IMR-90 (cell line): ENCODE data around the gene LBH. TPM values are rescaled to one million over a fixed set of nuclear protein-coding genes. Genes with fewer than 3 reads are reported as not detected.
A peak's percentile ranks its signal among the peaks of the same experiment; 100 is the strongest.

Source experiments
- ATAC-seq: fragments of 200-7000 bp; cut with Tn5 transposase; 2 replicates; pipeline ENCODE4 v1.9.1; 2020; ENCODE audit warnings: low read depth, mild to moderate bottlenecking, moderate library complexity
- BruUV-seq: library from RNA; stranded (reverse); fragments of 400-500 nt; replicated peaks from 2 replicates; lab custom pipeline; 2021; lab: Mats Ljungman, UMichigan
- CTCF ChIA-PET: fragments of 300-600 bp; formaldehyde crosslinking; extraction: SDS; loops from one replicate; lab custom pipeline; 2021; ENCODE audit warnings: antibody characterized with exemption; lab: Yijun Ruan, JAX
- POLR2A ChIA-PET: fragments of 300-600 bp; sonication (Branson Sonifier 250); formaldehyde crosslinking; loops from one replicate; lab custom pipeline; 2022; ENCODE audit warnings: antibody characterized with exemption; ENCODE audit not compliant: unreplicated experiment; lab: Charles Lee
- DNase-seq: peaks from one replicate; pipeline ENCODE4 v3.0.0; 2013
- H2AFZ ChIP-seq: replicated peaks from 2 replicates; pipeline ENCODE3; 2013; ENCODE audit warnings: low read length, mild to moderate bottlenecking; ENCODE audit not compliant: poor library complexity
- H2AK5ac ChIP-seq: 2 replicates; pipeline ENCODE4 v1.6.1; 2013; ENCODE audit warnings: low read depth, low read length, inconsistent platforms
- H2AK9ac ChIP-seq: replicated peaks from 2 replicates; pipeline ENCODE3; 2013; ENCODE audit warnings: mild to moderate bottlenecking, low read depth, low read length, moderate library complexity; ENCODE audit not compliant: poor library complexity
- H2BK120ac ChIP-seq: 2 replicates; pipeline ENCODE4 v1.6.1; 2013; ENCODE audit warnings: low read depth, low read length, inconsistent platforms
- H2BK15ac ChIP-seq: 3 replicates; pipeline ENCODE4 v1.6.1; 2013; ENCODE audit warnings: low read depth, low read length, inconsistent platforms
- H2BK20ac ChIP-seq: 2 replicates; pipeline ENCODE4 v1.6.1; 2013; ENCODE audit warnings: low read depth, mild to moderate bottlenecking, inconsistent platforms, low read length, moderate library complexity
- H2BK5ac ChIP-seq: 2 replicates; pipeline ENCODE4 v1.6.1; 2013; ENCODE audit warnings: mild to moderate bottlenecking, low read depth, low read length, inconsistent platforms; ENCODE audit not compliant: poor library complexity, severe bottlenecking
- H3K14ac ChIP-seq: replicated peaks from 2 replicates; pipeline ENCODE4 v1.6.1; 2013; ENCODE audit warnings: low read depth, low read length, inconsistent platforms
- H3K18ac ChIP-seq: 2 replicates; pipeline ENCODE4 v1.6.1; 2013; ENCODE audit warnings: low read depth, low read length, control low read depth
- H3K23ac ChIP-seq: 2 replicates; pipeline ENCODE4 v1.6.1; 2013; ENCODE audit warnings: low read depth, low read length, inconsistent platforms
- H3K27ac ChIP-seq: 2 replicates; pipeline ENCODE4 v1.5.1; 2013; ENCODE audit warnings: mild to moderate bottlenecking, control low read depth, low read length; ENCODE audit not compliant: insufficient read depth
- H3K27me3 ChIP-seq: 2 replicates; pipeline ENCODE4 v1.6.1; 2013; ENCODE audit warnings: low read length; ENCODE audit not compliant: control insufficient read depth, insufficient read depth
- H3K36me3 ChIP-seq: 2 replicates; pipeline ENCODE4 v1.6.1; 2013; ENCODE audit warnings: low read length, mixed read lengths; ENCODE audit not compliant: control insufficient read depth, insufficient read depth
- H3K4ac ChIP-seq: 2 replicates; pipeline ENCODE4 v1.6.1; 2013; ENCODE audit warnings: low read depth, low read length, inconsistent platforms
- H3K4me1 ChIP-seq: 2 replicates; pipeline ENCODE4 v1.6.1; 2013; ENCODE audit warnings: low read length, mixed read lengths; ENCODE audit not compliant: control insufficient read depth, insufficient read depth
- H3K4me2 ChIP-seq: 2 replicates; pipeline ENCODE4 v1.6.1; 2013; ENCODE audit warnings: low read depth, mild to moderate bottlenecking, control low read depth, low read length, moderate library complexity
- H3K4me3 ChIP-seq: 2 replicates; pipeline ENCODE4 v1.5.1; 2013; ENCODE audit warnings: low read depth, mild to moderate bottlenecking, control low read depth, low read length, moderate library complexity; ENCODE audit not compliant: insufficient read depth
- H3K56ac ChIP-seq: 2 replicates; pipeline ENCODE4 v1.6.1; 2013; ENCODE audit warnings: low read length, inconsistent platforms; ENCODE audit not compliant: insufficient read depth; ENCODE audit errors: extremely low read depth
- H3K79me1 ChIP-seq, 2 experiments: 2 replicates each; pipeline ENCODE4 v1.6.1; 2013; ENCODE audit warnings: low read length in 2 of 2, inconsistent platforms in 1 of 2, low read depth in 1 of 2
- H3K9ac ChIP-seq: 2 replicates; pipeline ENCODE4 v1.6.1; 2013; ENCODE audit warnings: low read depth, low read length, control low read depth
- H3K9me1 ChIP-seq: 2 replicates; pipeline ENCODE4 v1.6.1; 2013; ENCODE audit warnings: low read length, inconsistent platforms; ENCODE audit not compliant: insufficient read depth
- H3K9me3 ChIP-seq: 2 replicates; pipeline ENCODE4 v1.6.1; 2013; ENCODE audit warnings: low read length; ENCODE audit not compliant: control insufficient read depth, insufficient read depth
- H4K20me1 ChIP-seq: 2 replicates; pipeline ENCODE4 v1.6.1; 2013; ENCODE audit warnings: low read length, inconsistent platforms; ENCODE audit not compliant: insufficient read depth
- H4K5ac ChIP-seq: 2 replicates; pipeline ENCODE4 v1.6.1; 2013; ENCODE audit warnings: mild to moderate bottlenecking, low read depth, low read length, control low read depth
- H4K8ac ChIP-seq, 2 experiments: 2 replicates each; pipeline ENCODE4 v1.6.1; 2013; ENCODE audit warnings: low read depth in 2 of 2, low read length in 2 of 2, control low read depth in 1 of 2, inconsistent platforms in 1 of 2
- H4K91ac ChIP-seq: 2 replicates; pipeline ENCODE4 v1.6.1; 2013; ENCODE audit warnings: low read depth, low read length, inconsistent platforms; ENCODE audit not compliant: insufficient read depth
- CEBPB ChIP-seq: IDR thresholded peaks from 2 replicates; pipeline ENCODE4 v1.6.1; 2012; ENCODE audit warnings: low read depth, low read length, improper control_type of control experiment
- ELK1 ChIP-seq: fragments of 150-350 bp; IDR thresholded peaks from 2 replicates; pipeline ENCODE4 v1.6.1; 2016; ENCODE audit warnings: low read depth, mild to moderate bottlenecking, low read length, moderate library complexity, borderline replicate concordance
- FOS ChIP-seq: fragments of 150-350 bp; IDR thresholded peaks from 2 replicates; pipeline ENCODE4 v1.6.1; 2016; ENCODE audit warnings: low read depth, low read length
- MAFK ChIP-seq: IDR thresholded peaks from 2 replicates; pipeline ENCODE4 v1.6.1; 2012; ENCODE audit warnings: low read depth, low read length, improper control_type of control experiment
- MAZ ChIP-seq: IDR thresholded peaks from 2 replicates; pipeline ENCODE4 v1.6.1; 2012; ENCODE audit warnings: low read depth, mild to moderate bottlenecking, low read length, improper control_type of control experiment, moderate library complexity, borderline replicate concordance
- MXI1 ChIP-seq: IDR thresholded peaks from 2 replicates; pipeline ENCODE4 v1.6.1; 2012; ENCODE audit warnings: low read depth, mild to moderate bottlenecking, low read length, moderate library complexity, borderline replicate concordance
- NFE2L2 ChIP-seq: fragments of 150-350 bp; IDR thresholded peaks from 2 replicates; pipeline ENCODE4 v1.6.1; 2016; ENCODE audit warnings: low read depth, mild to moderate bottlenecking, low read length
- POLR2A ChIP-seq: IDR thresholded peaks from 2 replicates; pipeline ENCODE4 v1.6.1; 2012; ENCODE audit warnings: mild to moderate bottlenecking, low read depth, low read length
- RCOR1 ChIP-seq: IDR thresholded peaks from 2 replicates; pipeline ENCODE4 v1.6.1; 2012; ENCODE audit warnings: mild to moderate bottlenecking, low read length, improper control_type of control experiment; ENCODE audit not compliant: insufficient replicate concordance
- WGBS, 2 experiments: methylation state at CpG; one replicate each; pipeline versions ENCODE4 v1.1.5 to v1.1.7; 2013; ENCODE audit warnings: missing lambda C conversion rate in 2 of 2; ENCODE audit not compliant: insufficient read length in 1 of 2; ENCODE audit errors: extremely low coverage in 2 of 2; 5-methylcytosine and 5-hydroxymethylcytosine counted together
- dilution Hi-C: fragments of 300-500 bp; cut with HindIII; formaldehyde crosslinking; loops from one replicate; pipeline ENCODE4 v1.14.3; 2018; ENCODE audit warnings: low sequenced_read_pairs; ENCODE audit not compliant: unreplicated experiment
- in situ Hi-C: fragments of 300-500 bp; cut with MboI; formaldehyde crosslinking; loops from 3 replicates; pipeline ENCODE4 v1.14.3; 2019; ENCODE audit warnings: low sequenced_read_pairs, inconsistent platforms, mixed read lengths
- intact Hi-C: fragments of 100-400 bp; cut with micrococcal nuclease; formaldehyde crosslinking; loops from 2 replicates; pipeline ENCODE4 v1.10.0; 2022
- polyA plus RNA-seq, 3 experiments: library from polyadenylated mRNA; depleted of rRNA; stranded (reverse); fragments of >200 nt; gene quantifications; 2 replicates each; pipeline ENCODE4 v1.2.3, GENCODE V29; 2012; ENCODE audit warnings: low replicate concordance in 1 of 3
- total RNA-seq: library from RNA; depleted of rRNA; stranded (reverse); fragments of >200 nt; gene quantifications from 2 replicates; pipeline ENCODE4 v1.2.3, GENCODE V29; 2012

The LBH gene
- total and polyA plus RNA-seq, 2 of the 4 experiments (the other 2 are of a cell fraction) = 158 to 202 TPM

- TF ChIP-seq ELK1 = no peak
Observed at GRCh38 chr2:30253873-30254684, 22.7 kb downstream of the LBH start (continued).

GRCh38 chr2:30254685-30255001 lies 23.3 kb downstream of the LBH start:
- H3K4me1 ChIP-seq = peaks cover 47% of the 10 kb centered on the region
- no peaks in the 10 kb centered on the region for H3K9me3 ChIP-seq
- TF ChIP-seq NFE2L2 (no peak), CEBPB (no peak), ELK1 (no peak), MAZ (no peak), FOS (no peak), MXI1 (no peak), POLR2A (no peak), MAFK (no peak), RCOR1 (no peak)
- H2AK9ac ChIP-seq = no peak overlapping the region
- no peak overlapping the region; a peak in 1 of 4 replicates for H4K8ac ChIP-seq
- H2BK15ac ChIP-seq = no peak overlapping the region
- peak overlapping the region; percentile 2; the same call in 1 of the 2 replicates for H4K91ac ChIP-seq
- peaks cover 44 to 93% of the 10 kb centered on the region in 2 experiments for H3K79me1 ChIP-seq
- intact Hi-C loops (no loop called here), dilution Hi-C loops (no loop called here), in situ Hi-C loops (no loop called here)
- H3K27ac ChIP-seq = peak overlapping the region; percentile 78
- peak overlapping the region; percentile 50 for H2BK5ac ChIP-seq
- peaks cover 96% of the 10 kb centered on the region for H4K20me1 ChIP-seq
- ATAC-seq (no peak), DNase-seq (no peak)
- H2BK20ac ChIP-seq = no peak overlapping the region
- no peak overlapping the region for H3K4me2 ChIP-seq
- no CpG with 5 or more reads among the region's 1 CpG for WGBS, 2 experiments
- H3K4me3 ChIP-seq = no peak overlapping the region
- no peaks in the 10 kb centered on the region for H3K27me3 ChIP-seq
- H2BK120ac ChIP-seq = no peak overlapping the region
- H3K14ac ChIP-seq = no peak overlapping the region
- no peak overlapping the region for H3K4ac ChIP-seq
- H3K9me1 ChIP-seq = peaks cover 46% of the 10 kb centered on the region
- BruUV-seq = no TSS peak
- H4K5ac ChIP-seq = peak overlapping the region; percentile 49
- peak overlapping the region; percentile 56; the same call in 1 of the 2 replicates for H3K9ac ChIP-seq
- H2AK5ac ChIP-seq = no peak overlapping the region; the same call in 1 of the 2 replicates
- ChIA-PET CTCF (no interaction called here), POLR2A (no interaction called here)
- H3K36me3 ChIP-seq = peaks cover 80% of the 10 kb centered on the region
- H3K23ac ChIP-seq = no peak overlapping the region
- H3K18ac ChIP-seq = peak overlapping the region; percentile 27; the same call in 1 of the 2 replicates
- H2AFZ ChIP-seq = no peak overlapping the region
- H3K56ac ChIP-seq = no peak overlapping the region
